Measurements from ENCODE around the gene THSD4.

The THSD4 gene

GRCh38 chr15:71545923-71546322, 430.7 kb downstream of the THSD4 start:
- TF ChIP-seq GABPA (IDR thresholded peaks at IDR 0.05; ENCODE audit: low read depth) (no peak), CTCF (IDR thresholded peaks at IDR 0.05; ENCODE audit: insufficient read depth, low read length) (no peak), SPI1 (IDR thresholded peaks at IDR 0.05; ENCODE audit: borderline replicate concordance, low read depth) (no peak)
- Histone ChIP-seq H3K27me3 (ENCODE audit: insufficient read depth, poor library complexity, severe bottlenecking) (peaks cover 4% of the 10 kb centered on the region), H3K27ac (replicated peaks) (no peak overlapping the region), H3K4me3 (replicated peaks; ENCODE audit: insufficient read depth, low read length) (no peak overlapping the region)
- DNase-seq (ENCODE audit: low read depth in 1 of 2, low spot score in 1 of 2), result no peak

DNA sequence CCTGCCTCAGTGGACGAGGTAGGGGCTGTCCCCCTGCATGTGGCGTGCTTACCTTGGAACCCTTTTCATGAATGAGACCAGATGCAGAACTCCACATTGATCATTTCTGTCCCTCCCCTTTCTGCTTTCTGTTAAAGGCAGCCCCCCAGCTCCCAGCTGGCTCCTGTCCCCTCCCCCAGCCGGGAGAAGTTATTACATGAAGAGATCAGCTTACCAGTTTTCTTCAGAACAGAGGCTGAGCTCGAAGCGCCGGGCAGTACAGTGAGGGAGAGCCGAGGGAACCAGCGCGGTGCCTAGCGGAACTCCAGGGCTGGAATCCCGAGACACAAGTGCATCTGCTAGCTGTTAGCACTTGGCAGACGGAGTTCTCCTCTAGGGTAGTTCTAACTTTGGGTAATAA, 431.7 kb downstream of the THSD4 start:
- peaks cover 4% of the 10 kb centered on the region for H3K27me3 ChIP-seq (ENCODE audit: insufficient read depth, poor library complexity, severe bottlenecking)
- TF ChIP-seq, protein P1, sequence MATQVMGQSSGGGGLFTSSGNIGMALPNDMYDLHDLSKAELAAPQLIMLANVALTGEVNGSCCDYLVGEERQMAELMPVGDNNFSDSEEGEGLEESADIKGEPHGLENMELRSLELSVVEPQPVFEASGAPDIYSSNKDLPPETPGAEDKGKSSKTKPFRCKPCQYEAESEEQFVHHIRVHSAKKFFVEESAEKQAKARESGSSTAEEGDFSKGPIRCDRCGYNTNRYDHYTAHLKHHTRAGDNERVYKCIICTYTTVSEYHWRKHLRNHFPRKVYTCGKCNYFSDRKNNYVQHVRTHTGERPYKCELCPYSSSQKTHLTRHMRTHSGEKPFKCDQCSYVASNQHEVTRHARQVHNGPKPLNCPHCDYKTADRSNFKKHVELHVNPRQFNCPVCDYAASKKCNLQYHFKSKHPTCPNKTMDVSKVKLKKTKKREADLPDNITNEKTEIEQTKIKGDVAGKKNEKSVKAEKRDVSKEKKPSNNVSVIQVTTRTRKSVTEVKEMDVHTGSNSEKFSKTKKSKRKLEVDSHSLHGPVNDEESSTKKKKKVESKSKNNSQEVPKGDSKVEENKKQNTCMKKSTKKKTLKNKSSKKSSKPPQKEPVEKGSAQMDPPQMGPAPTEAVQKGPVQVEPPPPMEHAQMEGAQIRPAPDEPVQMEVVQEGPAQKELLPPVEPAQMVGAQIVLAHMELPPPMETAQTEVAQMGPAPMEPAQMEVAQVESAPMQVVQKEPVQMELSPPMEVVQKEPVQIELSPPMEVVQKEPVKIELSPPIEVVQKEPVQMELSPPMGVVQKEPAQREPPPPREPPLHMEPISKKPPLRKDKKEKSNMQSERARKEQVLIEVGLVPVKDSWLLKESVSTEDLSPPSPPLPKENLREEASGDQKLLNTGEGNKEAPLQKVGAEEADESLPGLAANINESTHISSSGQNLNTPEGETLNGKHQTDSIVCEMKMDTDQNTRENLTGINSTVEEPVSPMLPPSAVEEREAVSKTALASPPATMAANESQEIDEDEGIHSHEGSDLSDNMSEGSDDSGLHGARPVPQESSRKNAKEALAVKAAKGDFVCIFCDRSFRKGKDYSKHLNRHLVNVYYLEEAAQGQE (IDR thresholded peaks at IDR 0.05; ENCODE audit: insufficient replicate concordance, low read depth), result no peak
- TF ChIP-seq CTCF (IDR thresholded peaks at IDR 0.05; ENCODE audit: insufficient read depth, low read length) (no peak), GABPA (IDR thresholded peaks at IDR 0.05; ENCODE audit: low read depth) (no peak), SPI1 (IDR thresholded peaks at IDR 0.05; ENCODE audit: borderline replicate concordance, low read depth) (no peak), POLR2AphosphoS5 (IDR thresholded peaks at IDR 0.05; ENCODE audit: low read depth) (no peak)
- no peak overlapping the region for H3K27ac ChIP-seq (replicated peaks)
- DNase-seq (ENCODE audit: low read depth in 1 of 2, low spot score in 1 of 2), result no peak
- H3K4me3 ChIP-seq (replicated peaks; ENCODE audit: insufficient read depth, low read length), result no peak overlapping the region

- no peak overlapping the region for H3K27ac ChIP-seq (replicated peaks)
- H3K4me3 ChIP-seq (replicated peaks; ENCODE audit: insufficient read depth, low read length), result no peak overlapping the region
- DNase-seq (ENCODE audit: low read depth in 1 of 2, low spot score in 1 of 2), result no peak
- peaks cover 4% of the 10 kb centered on the region for H3K27me3 ChIP-seq (ENCODE audit: insufficient read depth, poor library complexity, severe bottlenecking)
- TF ChIP-seq POLR2AphosphoS5 (IDR thresholded peaks at IDR 0.05; ENCODE audit: low read depth), result no peak
- TF ChIP-seq GABPA (IDR thresholded peaks at IDR 0.05; ENCODE audit: low read depth), result no peak
- TF ChIP-seq, protein P1 (IDR thresholded peaks at IDR 0.05; ENCODE audit: insufficient replicate concordance, low read depth), result no peak
- no peak for TF ChIP-seq SPI1 (IDR thresholded peaks at IDR 0.05; ENCODE audit: borderline replicate concordance, low read depth)
- TF ChIP-seq CTCF (IDR thresholded peaks at IDR 0.05; ENCODE audit: insufficient read depth, low read length), result no peak
Observed at GRCh38 chr15:71548401-71548807, 433.1 kb downstream of the THSD4 start.

GRCh38 chr15:71549091-71549490, 433.8 kb downstream of the THSD4 start:
- no peak overlapping the region for H3K4me3 ChIP-seq (replicated peaks; ENCODE audit: insufficient read depth, low read length)
- no peak overlapping the region for H3K27ac ChIP-seq (replicated peaks)
- no peak for TF ChIP-seq GABPA (IDR thresholded peaks at IDR 0.05; ENCODE audit: low read depth)
- TF ChIP-seq, protein P1 (IDR thresholded peaks at IDR 0.05; ENCODE audit: insufficient replicate concordance, low read depth), result no peak
- peak; percentile 67; the same call in 1 of the 2 replicates for TF ChIP-seq SPI1 (IDR thresholded peaks at IDR 0.05; ENCODE audit: borderline replicate concordance, low read depth)
- no peak for TF ChIP-seq CTCF (IDR thresholded peaks at IDR 0.05; ENCODE audit: insufficient read depth, low read length)
- TF ChIP-seq POLR2AphosphoS5 (IDR thresholded peaks at IDR 0.05; ENCODE audit: low read depth), result no peak
- H3K27me3 ChIP-seq (ENCODE audit: insufficient read depth, poor library complexity, severe bottlenecking), result peaks cover 4% of the 10 kb centered on the region
- no peak for DNase-seq (ENCODE audit: low read depth in 1 of 2, low spot score in 1 of 2)

Data from HL-60 (cell line).